NCI-H69 (cell line): Measurements from ENCODE around the gene HIP1R.

ENCODE experiments used
- DNase-seq: peaks from one replicate; lab custom pipeline; 2025; lab: John Stamatoyannopoulos, UW

Gene HIP1R

GRCh38 chr12:122860040-122860853 is 25.0 kb downstream of the HIP1R start:
- DNase-seq, result peak; percentile 81

- no peak for DNase-seq
Observed at GRCh38 chr12:122860854-122861586, 25.8 kb downstream of the HIP1R start.

- DNase-seq, result no peak
Observed at GRCh38 chr12:122861587-122861970, 26.3 kb downstream of the HIP1R start.

- peak; percentile 24 for DNase-seq
Observed at GRCh38 chr12:122862110-122862634, 26.9 kb downstream of the HIP1R start.

GRCh38 chr12:122862872-122863701 is 27.8 kb downstream of the HIP1R start:
- DNase-seq, result peak; percentile 94

- no peak for DNase-seq
Observed at GRCh38 chr12:122864894-122865253, 29.6 kb downstream of the HIP1R start.

GRCh38 chr12:122865268-122866231 is 30.3 kb downstream of the HIP1R start:
- peak; percentile 50 for DNase-seq

- DNase-seq, result no peak
Observed at GRCh38 chr12:122866379-122866778, 31.1 kb downstream of the HIP1R start.

GRCh38 chr12:122866950-122867607 is 31.8 kb downstream of the HIP1R start:
- DNase-seq, result no peak

- DNase-seq, result peak; percentile 30
Observed at GRCh38 chr12:122867691-122868461, 32.6 kb downstream of the HIP1R start.

GRCh38 chr12:122868471-122869177 is 33.4 kb downstream of the HIP1R start:
- DNase-seq, result no peak

- DNase-seq, result no peak
Observed at GRCh38 chr12:122869207-122869973, 34.1 kb downstream of the HIP1R start.

GRCh38 chr12:122870163-122870842 is 35.0 kb downstream of the HIP1R start:
- no peak for DNase-seq

- peak; percentile 75 for DNase-seq
Observed at GRCh38 chr12:122870867-122871664, 35.8 kb downstream of the HIP1R start.

GRCh38 chr12:122871851-122872780 is 36.9 kb downstream of the HIP1R start:
- peak; percentile 99 for DNase-seq
